Stimulated activated CD8-positive, alpha-beta memory T cell treated with anti-CD3 and anti-CD28 coated beads, Interleukin-2, amount 100 ng/mL, for 48 hours (primary cell): ENCODE data around the gene GEMIN4.
"Not testable (repeated sequence)": the region's sequence is repeated elsewhere in the genome, so short reads cannot be mapped to it uniquely, and the experiment has no call there.

Experiments used
- DNase-seq, 2 donors: peaks; one replicate each; pipeline ENCODE4 v3.0.0-alpha.2; 2020; ENCODE audit warnings: low read depth in 2 of 2

The GEMIN4 gene

GRCh38 chr17:778096-778495 lies 26.0 kb upstream of the GEMIN4 start:
- DNase-seq: no peak

GRCh38 chr17:774313-774584 lies 22.2 kb upstream of the GEMIN4 start:
- no peak for DNase-seq

GRCh38 chr17:773467-774312 lies 21.6 kb upstream of the GEMIN4 start:
- peak in 1 of 2 donors; percentile 7 for DNase-seq

GRCh38 chr17:773016-773415 lies 21.0 kb upstream of the GEMIN4 start:
- no peak for DNase-seq

- DNase-seq: no peak
These were observed 15.0 kb upstream of the GEMIN4 start for GRCh38 chr17:767076-767475.

- DNase-seq: no peak
These were observed 8.3 kb upstream of the GEMIN4 start for GRCh38 chr17:760371-760770.

GRCh38 chr17:759964-760363 lies 7.9 kb upstream of the GEMIN4 start:
- no peak for DNase-seq

GRCh38 chr17:756010-756567 lies 4.0 kb upstream of the GEMIN4 start:
- not testable (repeated sequence) for DNase-seq

- DNase-seq: not testable (repeated sequence)
These were observed 3.4 kb upstream of the GEMIN4 start for GRCh38 chr17:755319-755961.

GRCh38 chr17:753418-753817 lies 1.4 kb upstream of the GEMIN4 start:
- DNase-seq: no peak

- no peak for DNase-seq
These were observed 656 bp upstream of the GEMIN4 start for GRCh38 chr17:752620-753219.

- peak; percentile 25 to 29 for DNase-seq
These were observed 629 bp downstream of the GEMIN4 start for GRCh38 chr17:751269-752001.

GRCh38 chr17:750431-751037 lies 1.5 kb downstream of the GEMIN4 start:
- no peak for DNase-seq

GRCh38 chr17:749359-749758 lies 2.7 kb downstream of the GEMIN4 start:
- not testable (repeated sequence) for DNase-seq

GRCh38 chr17:748604-749003 lies 3.5 kb downstream of the GEMIN4 start:
- not testable (repeated sequence) for DNase-seq

- DNase-seq: no peak
These were observed 5.1 kb downstream of the GEMIN4 start for GRCh38 chr17:746783-747629.

- DNase-seq: no peak
These were observed 5.9 kb downstream of the GEMIN4 start for GRCh38 chr17:746181-746580.

GRCh38 chr17:745406-745805 lies 6.7 kb downstream of the GEMIN4 start:
- DNase-seq: no peak

GRCh38 chr17:744937-745336 lies 7.1 kb downstream of the GEMIN4 start:
- DNase-seq: no peak

GRCh38 chr17:743139-743538 lies 8.9 kb downstream of the GEMIN4 start:
- no peak for DNase-seq
